ENCODE measurements around the gene NPAS3.

The NPAS3 gene

DNA sequence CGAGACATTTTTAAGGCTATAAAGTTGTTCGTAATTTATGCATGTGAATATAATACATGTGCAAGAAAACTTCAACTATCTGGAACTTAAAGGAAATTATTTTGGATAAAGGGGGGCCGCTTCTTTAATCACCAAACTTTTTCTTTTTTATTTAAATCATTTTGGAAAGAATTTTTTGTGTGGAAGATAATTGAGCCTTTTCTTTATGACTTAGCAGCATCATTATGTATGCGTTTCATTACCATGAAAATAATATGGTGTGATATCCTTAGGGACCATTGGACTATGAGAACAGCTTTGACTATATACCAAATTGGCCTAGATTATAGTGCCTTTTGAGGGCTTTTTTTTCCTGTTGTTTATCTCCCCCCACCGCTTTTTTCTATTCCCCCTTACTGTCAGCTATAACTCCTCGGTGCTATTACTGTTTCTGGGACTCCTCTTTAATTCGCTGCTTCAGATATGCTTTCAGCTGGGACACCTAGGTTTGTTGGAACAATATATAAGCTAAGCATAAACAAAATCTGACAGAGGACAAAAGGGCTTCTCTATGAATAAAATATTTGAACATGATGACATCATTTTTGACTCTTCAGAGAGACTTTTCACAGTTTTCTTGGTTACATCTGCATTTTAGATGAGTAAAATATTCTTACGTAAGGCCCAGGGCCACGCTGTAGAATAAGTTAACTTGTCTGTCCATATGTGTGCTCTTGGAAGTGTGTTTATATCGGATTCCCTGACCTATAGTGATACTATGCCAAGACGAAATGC is 392.7 kb downstream of the NPAS3 start:
- no peak for DNase-seq (ENCODE audit: low read depth in 2 of 2)

DNA sequence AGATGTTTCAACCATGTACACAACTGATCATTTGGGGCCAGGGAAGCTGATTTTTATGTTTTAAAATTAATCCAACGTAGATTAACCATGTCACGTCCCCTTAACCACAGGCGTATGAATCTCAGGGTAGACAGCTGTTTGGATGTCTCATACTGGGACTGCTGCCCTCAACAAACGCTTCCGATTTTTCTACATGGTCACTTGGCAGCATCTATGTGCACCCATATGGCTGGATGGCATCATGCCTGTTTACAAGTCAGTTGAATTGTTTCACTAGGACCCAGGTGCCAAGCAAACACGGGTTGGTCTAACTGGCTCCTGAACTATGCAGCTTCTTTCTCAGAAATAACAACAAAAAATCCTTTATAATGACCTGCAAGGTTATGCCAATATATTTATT is 393.8 kb downstream of the NPAS3 start:
- DNase-seq (ENCODE audit: low read depth in 2 of 2): no peak

DNA sequence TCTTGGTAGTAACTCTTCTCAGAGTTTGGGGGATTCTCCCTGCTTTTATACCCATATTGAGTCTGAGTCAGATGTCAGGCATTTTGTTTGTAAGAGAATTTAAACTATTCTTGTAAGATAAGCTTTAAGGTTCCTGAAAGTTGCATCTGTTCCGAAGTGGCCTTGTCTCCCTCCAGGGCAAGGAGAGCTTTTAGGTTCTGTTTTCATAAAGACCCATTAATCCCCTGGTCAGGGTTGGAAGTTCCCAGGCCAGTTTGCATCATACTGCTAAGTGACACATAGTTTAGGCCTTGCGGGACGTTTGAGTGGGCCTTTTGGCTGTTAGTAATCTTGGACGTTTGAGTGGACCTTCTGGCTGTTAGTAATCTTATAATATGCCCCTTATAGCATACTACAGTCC is 396.7 kb downstream of the NPAS3 start:
- DNase-seq (ENCODE audit: low read depth in 2 of 2): no peak

DNA sequence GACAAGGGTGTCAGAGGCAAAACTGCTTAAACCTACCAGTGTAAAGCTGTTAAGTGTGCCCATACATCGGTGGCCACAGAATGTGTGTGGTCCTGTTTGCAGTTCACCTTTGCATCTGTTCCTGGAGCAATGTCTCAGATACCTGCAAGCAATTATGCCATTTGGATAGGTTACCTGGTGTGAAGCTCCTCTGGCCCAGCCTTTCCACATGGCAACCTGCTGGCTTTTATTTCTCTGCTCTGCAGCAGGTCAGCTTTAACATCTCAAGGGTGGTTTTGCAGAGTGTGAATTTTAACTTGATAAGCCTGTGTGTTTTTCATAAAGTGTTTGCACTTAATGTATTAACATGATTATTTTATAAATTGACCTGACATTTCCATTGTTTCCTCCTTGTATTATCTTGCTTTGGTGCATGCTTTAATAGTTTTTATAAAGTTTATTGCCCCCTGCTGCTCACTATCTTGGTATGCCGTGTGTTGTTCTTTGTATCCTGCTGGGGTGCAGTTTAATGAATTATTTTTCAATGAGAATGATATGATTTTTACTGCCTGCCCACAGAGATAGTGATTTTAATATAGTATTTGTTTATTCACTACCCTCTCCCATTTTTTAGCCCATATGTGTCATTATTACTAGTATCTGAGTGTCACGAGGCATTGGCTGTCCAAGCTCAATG is 403.8 kb downstream of the NPAS3 start:
- no peak for DNase-seq (ENCODE audit: low read depth in 2 of 2)

DNA sequence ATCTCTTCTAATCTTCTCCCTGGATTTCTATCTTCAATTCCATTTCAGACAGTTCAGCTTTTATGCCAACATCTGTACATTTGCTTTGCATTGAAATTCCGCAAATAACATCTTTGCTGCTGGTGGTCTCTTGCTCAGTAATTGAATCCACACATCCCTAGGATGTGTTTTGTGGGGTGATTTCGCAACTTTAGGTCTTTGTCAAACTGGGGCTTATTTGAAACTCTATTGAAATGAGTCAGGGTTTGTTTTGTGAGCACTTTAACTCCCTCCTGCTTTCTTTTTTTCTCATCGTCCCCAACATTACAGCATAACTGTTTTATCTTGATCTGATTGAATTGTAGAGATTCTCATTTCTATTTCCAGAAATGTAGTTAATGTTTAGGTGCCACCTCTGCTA is 404.3 kb downstream of the NPAS3 start:
- no peak for DNase-seq (ENCODE audit: low read depth in 2 of 2)

DNA sequence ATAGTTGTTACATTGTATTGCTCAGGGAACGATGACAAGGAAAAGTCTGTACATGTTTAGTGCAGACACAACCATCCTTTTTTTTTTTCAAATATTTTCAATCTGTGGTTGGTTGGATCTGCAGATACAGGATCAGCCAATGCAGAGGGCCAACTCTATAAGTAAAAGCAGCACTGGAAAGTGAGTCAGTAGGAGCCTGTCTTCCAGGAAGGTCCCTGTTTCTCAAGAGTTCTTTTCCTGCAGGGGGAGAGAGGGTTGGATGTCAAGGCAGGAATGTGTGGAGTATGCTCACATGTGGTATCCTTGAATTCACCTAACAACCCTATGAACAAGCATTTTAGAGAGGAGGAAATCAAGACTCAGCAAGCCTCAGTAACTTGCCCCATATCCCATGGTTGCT is 409.1 kb downstream of the NPAS3 start:
- DNase-seq (ENCODE audit: low read depth in 2 of 2): no peak

DNA sequence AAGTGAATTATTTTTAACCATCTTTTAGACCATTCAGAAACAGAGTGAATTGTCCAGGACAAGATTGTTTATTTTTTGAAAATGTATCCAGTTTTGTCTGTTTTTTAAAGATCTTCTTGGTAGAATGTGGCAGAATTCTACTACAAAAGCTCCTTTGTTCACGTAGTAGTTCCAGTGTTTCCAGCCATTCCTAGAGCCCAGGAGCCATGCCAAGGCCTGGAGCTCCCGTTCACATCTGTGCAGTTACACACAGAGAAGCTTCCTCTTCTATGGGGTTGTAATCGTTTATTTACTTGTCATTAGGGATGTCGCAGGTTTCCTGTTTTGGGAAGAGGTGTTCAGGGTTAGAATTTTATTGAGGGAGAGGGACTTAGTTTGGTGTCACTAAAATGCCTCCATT is 409.8 kb downstream of the NPAS3 start:
- no peak for DNase-seq (ENCODE audit: low read depth in 2 of 2)

DNA sequence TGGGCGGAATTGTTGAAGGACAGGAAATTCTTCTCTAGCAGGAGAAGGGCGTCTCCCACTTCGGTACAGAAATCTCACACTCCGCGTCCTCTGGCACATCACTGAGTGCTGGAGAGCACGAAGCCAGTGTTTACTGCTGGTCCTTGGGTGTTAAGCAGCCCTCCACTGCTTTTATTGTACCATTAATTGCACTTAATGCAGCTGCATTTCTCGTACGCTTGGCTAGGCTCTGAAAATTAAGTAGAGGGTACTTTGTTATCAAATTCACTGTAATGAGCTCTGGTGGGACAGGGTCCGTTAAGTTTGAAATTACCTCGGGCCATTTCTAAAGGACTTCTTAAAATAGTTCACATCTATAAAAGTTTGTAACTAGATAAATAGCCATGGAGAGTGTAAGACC is 411.2 kb downstream of the NPAS3 start:
- no peak for DNase-seq (ENCODE audit: low read depth in 2 of 2)

DNA sequence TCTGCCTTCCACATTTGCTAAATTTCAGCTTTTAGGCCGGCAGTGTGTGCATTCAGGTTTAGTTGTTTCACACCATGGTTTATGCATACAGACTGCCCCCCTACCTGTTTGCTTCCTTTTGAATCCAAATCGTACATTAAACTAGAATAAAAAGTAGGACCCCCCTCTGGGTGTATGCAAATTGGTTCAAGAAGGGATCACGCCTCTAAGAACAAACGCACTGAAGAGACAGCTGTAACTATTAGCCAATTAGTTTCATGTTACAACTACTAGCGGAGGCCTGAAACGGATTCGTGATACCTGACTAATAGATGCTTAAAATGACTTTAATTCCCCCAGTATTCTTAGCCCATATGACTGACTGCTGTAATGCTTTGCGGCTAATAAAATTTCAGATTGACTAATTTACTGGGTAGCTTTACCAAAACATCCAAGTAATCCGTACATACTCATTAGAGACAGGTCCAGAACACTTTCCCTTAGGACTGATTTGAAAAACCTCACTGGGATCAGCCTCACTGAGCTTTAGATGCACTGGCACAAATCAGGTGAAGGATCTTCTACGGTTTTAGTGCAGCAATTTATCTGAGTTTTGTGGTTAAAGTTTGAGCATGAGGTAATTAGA is 411.8 kb downstream of the NPAS3 start:
- no peak for DNase-seq (ENCODE audit: low read depth in 2 of 2)

DNA sequence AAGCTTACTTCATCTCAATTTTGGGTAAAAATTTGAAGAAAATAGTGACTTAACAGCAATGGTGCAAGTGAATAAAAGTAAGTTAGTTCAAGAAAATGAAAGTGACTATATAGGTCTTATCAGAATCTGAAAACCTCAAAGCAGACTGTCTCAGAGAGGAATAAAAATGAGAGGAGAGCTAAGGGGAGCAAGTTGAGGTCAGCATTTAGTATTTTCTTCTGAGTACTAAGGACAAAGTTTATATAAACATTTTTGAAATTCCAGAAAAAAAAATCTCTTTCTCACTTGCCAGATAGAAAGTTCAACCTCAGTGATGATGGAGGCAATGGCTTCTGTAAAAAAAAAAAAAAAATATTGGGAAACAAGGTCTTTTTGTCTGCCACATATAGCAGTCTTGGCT is 414.1 kb downstream of the NPAS3 start:
- DNase-seq (ENCODE audit: low read depth in 2 of 2): no peak

DNA sequence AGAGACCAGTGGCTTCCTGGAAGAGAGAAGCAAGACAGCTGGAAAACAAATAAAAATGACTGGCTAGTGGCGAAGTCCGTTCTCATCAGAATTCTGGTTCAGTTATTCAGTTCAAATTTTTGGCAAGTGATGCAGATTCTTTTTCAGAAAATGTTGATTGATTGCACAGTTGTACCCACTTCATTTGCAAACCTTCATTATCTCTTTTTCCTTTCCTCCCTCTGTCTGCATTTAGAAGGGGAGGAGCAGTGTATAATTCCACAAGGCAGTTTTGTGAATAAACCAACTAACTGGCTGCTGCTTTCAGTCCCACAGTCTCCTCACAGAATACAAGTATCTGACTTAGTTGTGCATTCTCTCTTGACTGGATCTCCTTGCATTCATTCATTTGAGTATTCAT is 417.5 kb downstream of the NPAS3 start:
- no peak for DNase-seq (ENCODE audit: low read depth in 2 of 2)

DNA sequence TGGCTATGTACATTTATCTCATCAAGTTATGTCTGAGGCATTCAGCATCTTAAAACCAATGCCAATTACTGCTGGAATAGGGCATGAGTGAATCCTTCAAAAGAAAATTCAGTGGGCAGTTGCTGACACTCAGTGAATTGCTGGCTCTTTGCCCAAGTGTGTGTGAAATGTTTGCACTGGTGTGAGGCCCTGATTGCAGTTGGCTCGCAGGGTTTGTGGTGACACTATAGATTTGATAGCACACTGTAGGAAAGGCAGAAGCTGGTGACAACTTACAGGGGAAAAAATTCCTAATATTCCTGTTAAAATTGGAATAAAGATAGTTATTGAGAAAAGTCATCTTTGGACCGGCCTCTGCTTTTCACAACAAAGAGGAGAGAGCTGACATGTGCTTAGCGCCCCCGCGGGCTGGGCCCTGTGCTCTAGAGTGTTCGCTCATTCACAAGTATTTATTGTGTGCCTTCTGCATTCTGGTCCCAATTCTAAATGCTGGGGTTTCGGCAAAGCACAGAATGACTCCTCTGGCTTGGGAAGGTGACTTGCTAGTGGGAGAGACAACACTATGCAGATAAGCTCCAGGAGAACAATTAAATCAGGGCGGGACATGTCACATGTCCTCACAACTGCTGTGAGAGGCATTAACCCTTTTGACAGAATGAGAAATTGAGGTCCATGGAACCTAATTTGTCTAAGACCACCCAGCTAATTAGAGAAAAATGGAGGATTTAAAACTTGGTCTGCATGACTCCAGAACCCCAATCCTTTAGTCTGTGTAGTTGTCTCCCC is 418.7 kb downstream of the NPAS3 start:
- no peak for DNase-seq (ENCODE audit: low read depth in 2 of 2)

DNA sequence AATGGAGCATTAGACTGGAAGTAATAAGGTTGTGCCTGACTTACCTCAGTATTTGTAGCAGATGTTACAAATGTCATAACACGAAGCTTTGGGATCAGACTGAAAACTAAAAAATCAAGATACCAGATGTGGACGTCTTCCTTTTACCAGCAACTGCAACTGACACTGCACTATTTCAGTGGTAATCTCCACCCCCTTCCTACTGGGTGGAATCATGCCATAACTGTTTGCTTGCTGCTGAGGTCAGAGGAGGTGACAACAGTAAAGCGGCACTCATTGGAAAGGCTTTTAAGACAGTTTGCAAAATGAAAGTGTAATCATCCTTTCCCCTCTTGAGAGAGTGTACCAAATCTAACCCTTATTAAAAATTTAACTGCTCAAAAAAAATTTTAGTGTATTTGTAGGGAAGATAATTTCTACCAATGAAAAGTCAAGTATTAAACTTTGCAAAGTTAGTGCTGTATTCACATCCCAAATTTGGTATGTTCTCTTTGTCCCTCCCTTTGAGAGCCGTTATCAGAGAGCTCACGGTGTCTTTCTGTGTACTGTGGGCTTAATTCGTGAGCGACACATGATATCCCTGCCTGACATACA is 420.7 kb downstream of the NPAS3 start:
- no peak for DNase-seq (ENCODE audit: low read depth in 2 of 2)

DNA sequence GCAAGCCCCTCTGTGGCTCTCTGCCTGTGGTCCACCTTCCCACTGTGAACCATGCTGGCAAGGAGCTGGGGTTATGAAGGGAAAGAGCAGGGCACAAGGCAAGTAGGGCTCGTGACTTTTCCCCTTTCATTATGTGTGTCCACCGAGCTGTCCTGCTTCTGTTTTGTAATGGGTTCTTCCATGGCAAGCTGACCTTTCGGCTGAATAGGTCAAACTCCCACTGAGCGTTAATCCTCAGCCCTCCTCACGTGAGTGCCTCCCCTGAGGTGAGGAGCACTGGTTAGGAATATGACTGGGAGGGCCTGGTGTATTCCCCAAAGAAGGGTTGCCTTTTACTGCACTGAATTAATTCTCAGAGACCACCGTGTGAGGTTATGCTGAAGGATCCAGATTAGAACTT is 424.3 kb downstream of the NPAS3 start:
- DNase-seq (ENCODE audit: low read depth in 2 of 2): no peak

DNA sequence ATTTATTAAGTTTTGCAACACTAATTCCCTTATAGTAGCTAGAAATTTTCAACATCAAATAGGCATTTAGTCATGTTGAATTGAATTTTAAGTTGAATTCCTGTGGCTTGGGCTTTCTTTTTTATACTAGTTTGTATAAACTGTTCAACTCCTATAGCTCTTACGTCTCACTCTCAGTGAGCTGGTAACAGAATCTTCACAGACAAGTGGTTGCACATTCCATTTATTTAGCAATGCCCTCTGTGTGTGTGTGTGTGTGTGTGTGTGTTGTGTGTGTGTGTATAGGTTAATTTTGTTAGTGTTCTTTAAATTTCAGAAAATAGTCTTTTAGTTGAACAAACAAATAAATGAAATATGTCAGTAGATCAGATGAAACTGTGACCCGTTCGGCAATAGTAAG is 425.0 kb downstream of the NPAS3 start:
- DNase-seq (ENCODE audit: low read depth in 2 of 2): no peak

DNA sequence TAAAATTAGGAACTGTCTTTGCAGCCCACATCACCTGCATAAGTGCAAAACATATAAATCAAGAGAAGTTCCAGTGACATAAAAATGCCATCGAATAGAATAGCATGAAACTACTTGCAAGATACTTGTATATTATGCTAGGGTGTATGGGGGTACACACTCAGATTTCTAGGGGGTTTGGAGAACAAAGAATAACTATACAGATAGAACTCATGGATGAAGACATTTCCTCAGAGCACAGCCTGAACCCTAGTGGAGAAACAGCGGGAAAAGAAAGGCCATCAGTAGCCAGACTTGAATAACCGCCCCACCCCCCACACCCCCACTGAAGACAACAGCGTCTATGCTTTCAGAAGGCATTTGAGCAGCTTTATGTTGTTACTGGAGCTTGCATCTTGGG is 425.8 kb downstream of the NPAS3 start:
- DNase-seq (ENCODE audit: low read depth in 2 of 2): no peak

DNA sequence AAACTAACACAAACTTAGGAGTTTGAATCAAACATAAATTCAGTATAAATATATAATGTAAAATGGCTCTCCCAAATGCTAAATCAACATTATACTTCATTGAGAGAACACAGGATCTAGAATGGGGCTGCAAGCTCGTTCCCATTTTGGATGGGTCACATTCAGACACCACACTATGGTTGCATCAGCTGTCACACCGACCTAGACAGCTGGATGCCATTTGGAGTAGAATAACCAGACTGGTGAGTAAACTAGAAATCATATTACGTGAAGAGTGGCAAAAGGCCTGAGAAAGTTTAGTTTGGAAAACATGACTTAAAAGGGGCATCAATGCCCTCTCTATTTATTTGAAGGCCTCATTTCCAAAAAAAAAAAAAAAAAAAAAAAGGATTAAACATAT is 430.4 kb downstream of the NPAS3 start:
- DNase-seq (ENCODE audit: low read depth in 2 of 2): no peak

DNA sequence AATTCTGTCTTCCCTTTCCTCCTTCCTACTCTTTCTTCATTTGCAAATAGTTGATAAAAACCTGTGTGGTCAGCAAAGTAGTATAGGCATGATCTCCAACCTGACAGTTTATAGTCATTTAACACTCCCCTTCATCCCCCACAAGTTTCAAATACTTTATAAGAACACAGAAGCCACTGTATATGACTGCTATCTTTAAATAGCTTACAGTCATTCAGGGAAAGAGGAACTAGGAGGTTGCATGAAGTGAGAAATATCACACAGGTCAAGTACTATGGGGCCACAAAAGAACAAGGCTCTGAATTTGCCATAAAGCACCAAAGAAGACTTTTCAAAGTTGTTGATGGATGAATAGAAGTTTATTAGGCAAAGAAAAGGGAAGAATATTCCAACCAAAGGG is 431.3 kb downstream of the NPAS3 start:
- DNase-seq (ENCODE audit: low read depth in 2 of 2): no peak

DNA sequence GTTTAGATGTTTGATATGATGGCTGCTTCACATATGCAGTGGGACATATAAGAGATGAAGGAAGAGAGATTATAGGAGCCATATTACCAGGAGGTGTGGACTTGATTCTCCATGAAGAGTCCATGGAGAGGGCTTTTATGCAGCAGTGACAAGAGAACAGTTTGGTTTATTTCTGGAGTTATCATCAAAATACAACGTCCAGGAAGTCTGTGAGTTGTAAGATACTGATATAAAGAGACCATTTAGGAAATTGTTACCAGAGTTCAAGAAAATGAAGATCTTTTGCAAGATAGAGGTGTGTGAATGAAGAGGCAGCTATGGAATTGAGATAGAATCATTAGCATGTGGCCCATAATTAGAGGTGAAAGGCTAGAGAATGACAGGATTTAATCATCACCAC is 431.7 kb downstream of the NPAS3 start:
- no peak for DNase-seq (ENCODE audit: low read depth in 2 of 2)

DNA sequence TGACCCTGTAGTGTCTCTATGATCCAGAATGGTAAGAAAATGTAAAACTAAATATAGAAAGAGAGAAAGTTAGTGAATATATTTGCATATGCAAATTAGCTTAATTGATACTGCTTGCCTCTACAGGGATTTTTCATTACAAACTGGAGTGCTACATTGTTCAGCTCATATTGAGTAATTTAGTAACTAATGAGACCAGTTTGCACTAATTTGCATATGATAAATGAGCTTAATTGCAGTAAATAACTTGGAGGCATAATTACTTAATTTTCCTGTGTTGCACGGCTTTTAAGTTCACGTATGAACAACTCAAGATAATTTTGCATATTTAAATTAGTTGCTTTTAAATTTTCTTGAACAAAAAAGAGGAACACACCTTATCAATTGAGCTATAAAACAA is 436.5 kb downstream of the NPAS3 start:
- no peak for DNase-seq (ENCODE audit: low read depth in 2 of 2)

DNA sequence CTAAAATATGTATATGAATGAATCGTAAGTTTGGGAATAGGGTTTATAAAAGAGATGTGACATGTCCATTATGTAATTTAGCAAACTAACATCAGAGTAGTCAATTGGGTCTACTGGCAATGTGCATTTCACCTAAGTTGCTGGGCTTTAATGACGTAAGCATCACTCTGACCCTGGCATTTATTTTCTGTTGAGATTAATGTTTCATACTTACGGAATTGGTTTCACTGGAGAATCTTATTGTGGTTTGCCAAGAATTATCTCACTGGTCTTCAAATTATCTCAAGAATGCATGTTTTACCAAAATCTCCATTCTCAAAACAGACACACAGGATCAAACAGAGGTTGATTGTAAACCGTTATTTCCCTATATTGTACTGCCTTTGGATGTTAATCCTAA is 437.1 kb downstream of the NPAS3 start:
- DNase-seq (ENCODE audit: low read depth in 2 of 2): no peak

DNA sequence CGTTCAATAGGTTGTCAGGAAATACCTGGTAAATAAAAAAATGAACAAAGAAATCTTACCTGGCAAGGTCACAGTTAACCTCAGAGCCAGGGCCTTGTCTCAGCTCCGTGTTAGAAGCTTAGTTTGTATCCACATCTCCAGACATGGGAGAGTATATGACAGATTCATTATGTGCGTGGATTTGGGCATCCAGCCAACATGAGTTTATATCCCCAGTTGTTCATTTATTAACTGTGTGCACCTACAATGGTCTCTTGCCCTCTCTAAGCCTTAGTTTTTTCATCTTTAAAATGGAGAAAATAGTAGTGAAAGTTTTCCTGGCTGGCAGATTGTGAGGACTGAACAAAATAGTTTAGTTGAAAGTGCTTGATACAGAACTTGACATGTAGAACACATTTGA is 437.8 kb downstream of the NPAS3 start:
- no peak for DNase-seq (ENCODE audit: low read depth in 2 of 2)

Data from stimulated activated CD4-positive, alpha-beta T cell treated with anti-CD3 and anti-CD28 coated beads, Interleukin-1b, Interleukin-23, amount 100 ng/mL, for 1 hour (primary cell).